NOMO-1 (cell line): ENCODE measurements around the gene BAMBI.

Source experiments
- DNase-seq, 2 experiments: peaks; one replicate each; lab custom pipeline; 2025; ENCODE audit not compliant: unreplicated experiment in 2 of 2; lab: John Stamatoyannopoulos, UW

Gene BAMBI

GRCh38 chr10:28674782-28675181 lies 2.5 kb upstream of the BAMBI start:
- no peak for DNase-seq

- DNase-seq = no peak
These were observed 874 bp upstream of the BAMBI start for GRCh38 chr10:28676326-28676967.

GRCh38 chr10:28677888-28678686 lies 766 bp downstream of the BAMBI start:
- peak; percentile 25 to 36 for DNase-seq

GRCh38 chr10:28678687-28679457 lies 1.6 kb downstream of the BAMBI start:
- peak; percentile 24 to 62 for DNase-seq

GRCh38 chr10:28679581-28680357 lies 2.4 kb downstream of the BAMBI start:
- DNase-seq = peak; percentile 51 to 83

- peak; percentile 97 to 98 for DNase-seq
These were observed 3.0 kb downstream of the BAMBI start for GRCh38 chr10:28680358-28680752.

- DNase-seq = no peak
These were observed 4.0 kb downstream of the BAMBI start for GRCh38 chr10:28681291-28681763.

GRCh38 chr10:28681928-28682750 lies 4.8 kb downstream of the BAMBI start:
- DNase-seq = no peak

GRCh38 chr10:28684157-28684985 lies 7.0 kb downstream of the BAMBI start:
- DNase-seq = no peak

GRCh38 chr10:28684986-28685580 lies 7.8 kb downstream of the BAMBI start:
- no peak for DNase-seq

- DNase-seq = no peak
These were observed 8.4 kb downstream of the BAMBI start for GRCh38 chr10:28685717-28686116.

- DNase-seq = no peak
These were observed 9.7 kb downstream of the BAMBI start for GRCh38 chr10:28686835-28687682.

GRCh38 chr10:28687683-28688001 lies 10.3 kb downstream of the BAMBI start:
- DNase-seq = no peak

- DNase-seq = no peak
These were observed 13.2 kb downstream of the BAMBI start for GRCh38 chr10:28690545-28690944.

GRCh38 chr10:28691187-28691694 lies 13.9 kb downstream of the BAMBI start:
- no peak for DNase-seq

- DNase-seq = no peak
These were observed 14.7 kb downstream of the BAMBI start for GRCh38 chr10:28692050-28692449.

- no peak for DNase-seq
These were observed 17.2 kb downstream of the BAMBI start for GRCh38 chr10:28694530-28694929.

GRCh38 chr10:28698075-28698474 lies 20.8 kb downstream of the BAMBI start:
- no peak for DNase-seq
